H1 (cell line): ENCODE results near the gene PDLIM4. TPM values are rescaled to one million over a fixed set of nuclear protein-coding genes. Genes with fewer than 3 reads are reported as not detected.

ENCODE experiments used
- CTCF ChIA-PET: fragments of 300-600 bp; sonication (Branson Sonifier 250); formaldehyde crosslinking; loops from one replicate; lab custom pipeline; 2021; ENCODE audit not compliant: partially characterized antibody; lab: Charles Lee
- POLR2A ChIA-PET: fragments of 300-600 bp; sonication (Branson Sonifier 250); formaldehyde crosslinking; loops from one replicate; lab custom pipeline; 2021; ENCODE audit warnings: inconsistent platforms; ENCODE audit not compliant: partially characterized antibody; lab: Charles Lee
- DNase-seq, 2 experiments: peaks; one replicate each; pipeline versions ENCODE4 v3.0.0 to v3.0.0-alpha.2; 2010 to 2022; ENCODE audit warnings: low spot score in 2 of 2, low read depth in 1 of 2, mixed read lengths in 1 of 2
- FAIRE-seq: peaks from 2 replicates; lab custom pipeline; 2011; peaks lifted over from hg19 to GRCh38; lab: Jason Lieb, UNC
- H2AFZ ChIP-seq: 2 replicates; pipeline ENCODE4 v1.8.1; 2012; ENCODE audit warnings: low read length, inconsistent platforms
- H2AK5ac ChIP-seq: 2 replicates; pipeline ENCODE4 v1.6.1; 2013; ENCODE audit warnings: low read depth, low read length
- H2BK120ac ChIP-seq: replicated peaks from 2 replicates; pipeline ENCODE3; 2013; ENCODE audit warnings: low read depth, low read length, inconsistent platforms
- H2BK12ac ChIP-seq: 2 replicates; pipeline ENCODE4 v1.6.1; 2013; ENCODE audit warnings: low read depth, low read length
- H2BK15ac ChIP-seq: 2 replicates; pipeline ENCODE4 v1.6.1; 2013; ENCODE audit warnings: low read length
- H2BK20ac ChIP-seq: 2 replicates; pipeline ENCODE4 v1.6.1; 2013; ENCODE audit warnings: low read length
- H2BK5ac ChIP-seq: 2 replicates; pipeline ENCODE4 v1.6.1; 2013; ENCODE audit warnings: low read depth, low read length
- H3K14ac ChIP-seq: 2 replicates; pipeline ENCODE4 v1.6.1; 2013; ENCODE audit warnings: inconsistent platforms; ENCODE audit not compliant: insufficient read length
- H3K18ac ChIP-seq: 2 replicates; pipeline ENCODE4 v1.6.1; 2013; ENCODE audit warnings: low read length; ENCODE audit errors: extremely low read depth
- H3K23ac ChIP-seq: 2 replicates; pipeline ENCODE4 v1.6.1; 2013; ENCODE audit warnings: inconsistent platforms; ENCODE audit not compliant: insufficient read length
- H3K23me2 ChIP-seq: 2 replicates; pipeline ENCODE4 v1.6.1; 2013; ENCODE audit warnings: low read depth, low read length
- H3K27ac ChIP-seq: 2 replicates; pipeline ENCODE4 v1.6.1; 2011; ENCODE audit warnings: low read depth, low read length, inconsistent platforms
- H3K27me3 ChIP-seq, 4 experiments: replicated peaks in 1 of 4; 1 replicate in 1 of 4; 2 replicates in 3 of 4; pipeline versions ENCODE4 v1.6.1 to v1.8.1; 2011 to 2013; ENCODE audit warnings: low read length in 3 of 4, mild to moderate bottlenecking in 3 of 4, inconsistent platforms in 2 of 4, mixed read lengths in 2 of 4, moderate library complexity in 1 of 4; ENCODE audit not compliant: control insufficient read depth in 3 of 4, insufficient read depth in 3 of 4; ENCODE audit errors: extremely low read depth in 1 of 4
- H3K36me3 ChIP-seq, 4 experiments: 2 replicates each; pipeline versions ENCODE4 v1.6.1 to v1.8.1; 2011 to 2013; ENCODE audit warnings: mild to moderate bottlenecking in 4 of 4, low read length in 3 of 4, moderate library complexity in 2 of 4, control low read depth in 1 of 4, inconsistent platforms in 1 of 4; ENCODE audit not compliant: insufficient read depth in 4 of 4, control insufficient read depth in 2 of 4
- H3K4ac ChIP-seq: replicated peaks from 2 replicates; pipeline ENCODE3; 2013; ENCODE audit warnings: low read length, low read depth, mixed read lengths, inconsistent platforms; ENCODE audit not compliant: insufficient read length
- H3K4me1 ChIP-seq, 4 experiments: replicated peaks in 1 of 4; 1 replicate in 1 of 4; 2 replicates in 3 of 4; pipeline versions ENCODE4 v1.6.1 to v1.8.1; 2011 to 2013; ENCODE audit warnings: low read length in 3 of 4, inconsistent platforms in 2 of 4, mixed read lengths in 1 of 4; ENCODE audit not compliant: insufficient read depth in 4 of 4, control insufficient read depth in 3 of 4
- H3K4me2 ChIP-seq, 2 experiments: 2 replicates each; pipeline versions ENCODE4 v1.6.1 to v1.8.1; 2011 to 2013; ENCODE audit warnings: low read depth in 2 of 2, low read length in 2 of 2, control low read depth in 1 of 2, inconsistent platforms in 1 of 2, mild to moderate bottlenecking in 1 of 2; ENCODE audit not compliant: insufficient read depth in 1 of 2
- H3K4me3 ChIP-seq, 4 experiments: fragments of 200-600, 300-600 bp in 1 of 4; sonication (generic), shearing (Covaris generic), sonication (Bioruptor Twin) in 1 of 4; 2 replicates each; pipeline versions ENCODE4 v1.5.1 to v1.8.1; 2011 to 2016; ENCODE audit warnings: low read length in 4 of 4, low read depth in 3 of 4, control low read depth in 2 of 4, inconsistent platforms in 2 of 4, mild to moderate bottlenecking in 2 of 4, mixed read lengths in 1 of 4, moderate library complexity in 1 of 4; ENCODE audit not compliant: insufficient read depth in 2 of 4; ENCODE audit errors: extremely low read depth in 1 of 4
- H3K56ac ChIP-seq: replicated peaks from 2 replicates; pipeline ENCODE3; 2013; ENCODE audit warnings: low read depth, mild to moderate bottlenecking, mixed read lengths, low read length, inconsistent platforms; ENCODE audit not compliant: insufficient read length
- H3K79me1 ChIP-seq: 2 replicates; pipeline ENCODE4 v1.6.1; 2013; ENCODE audit warnings: low read depth, low read length, control low read depth
- H3K79me2 ChIP-seq, 2 experiments: 2 replicates each; pipeline versions ENCODE4 v1.6.1 to v1.8.1; 2012 to 2013; ENCODE audit warnings: low read length in 2 of 2, mild to moderate bottlenecking in 2 of 2, inconsistent platforms in 1 of 2; ENCODE audit not compliant: insufficient read depth in 2 of 2, control insufficient read depth in 1 of 2
- H3K9ac ChIP-seq, 4 experiments: replicated peaks in 1 of 4; 1 replicate in 1 of 4; 2 replicates in 3 of 4; pipeline versions ENCODE4 v1.6.1 to v1.8.1; 2011 to 2013; ENCODE audit warnings: low read depth in 3 of 4, low read length in 3 of 4, control low read depth in 2 of 4, mild to moderate bottlenecking in 2 of 4, moderate library complexity in 2 of 4, inconsistent platforms in 1 of 4; ENCODE audit errors: extremely low read depth in 1 of 4
- H3K9me3 ChIP-seq, 2 experiments: 2 replicates each; pipeline versions ENCODE4 v1.6.1 to v1.8.1; 2012 to 2013; ENCODE audit warnings: mild to moderate bottlenecking in 2 of 2, moderate library complexity in 2 of 2, control low read depth in 1 of 2, inconsistent platforms in 1 of 2, low read depth in 1 of 2, low read length in 1 of 2, mixed read lengths in 1 of 2; ENCODE audit not compliant: insufficient read depth in 2 of 2
- H4K20me1 ChIP-seq, 2 experiments: replicated peaks in 1 of 2; 2 replicates each; pipeline versions ENCODE3 to v1.8.1; 2011 to 2013; ENCODE audit warnings: inconsistent platforms in 2 of 2, low read length in 2 of 2, mild to moderate bottlenecking in 1 of 2; ENCODE audit not compliant: insufficient read depth in 2 of 2, control insufficient read depth in 1 of 2
- H4K5ac ChIP-seq: 2 replicates; pipeline ENCODE4 v1.6.1; 2013; ENCODE audit warnings: low read length, low read depth, mixed read lengths, inconsistent platforms; ENCODE audit not compliant: insufficient read length
- H4K8ac ChIP-seq: 2 replicates; pipeline ENCODE4 v1.8.0; 2013; ENCODE audit warnings: mild to moderate bottlenecking, moderate library complexity, low read length, inconsistent platforms; ENCODE audit not compliant: insufficient read depth; ENCODE audit errors: extremely low read depth
- H4K91ac ChIP-seq: replicated peaks from 2 replicates; pipeline ENCODE3; 2013; ENCODE audit warnings: low read length, mixed read lengths, inconsistent platforms; ENCODE audit not compliant: insufficient read length
- ATF3 ChIP-seq: IDR thresholded peaks from 2 replicates; pipeline ENCODE4 v1.6.1; 2011; ENCODE audit warnings: low read depth, mild to moderate bottlenecking, low read length; ENCODE audit not compliant: insufficient read depth
- BACH1 ChIP-seq: IDR thresholded peaks from 2 replicates; pipeline ENCODE4 v1.6.1; 2012; ENCODE audit warnings: low read length, improper control_type of control experiment
- BCL11A ChIP-seq, 2 experiments: IDR thresholded peaks; one replicate each; pipeline ENCODE4 v1.6.1; 2011; ENCODE audit warnings: low read depth in 2 of 2, low read length in 2 of 2, mild to moderate bottlenecking in 2 of 2
- CBX5 ChIP-seq: fragments of 300-800, 300-1000 bp; sonication (generic); IDR thresholded peaks from 2 replicates; pipeline ENCODE4 v1.7.1; 2016; ENCODE audit warnings: antibody characterized with exemption, low read length, low read depth
- CHD2 ChIP-seq: IDR thresholded peaks from 2 replicates; pipeline ENCODE4 v1.6.1; 2012; ENCODE audit warnings: low read length, improper control_type of control experiment
- CREB1 ChIP-seq: IDR thresholded peaks from 2 replicates; pipeline ENCODE4 v1.6.1; 2012; ENCODE audit warnings: inconsistent platforms
- GTF2F1 ChIP-seq: IDR thresholded peaks from 2 replicates; pipeline ENCODE4 v1.6.1; 2012; ENCODE audit warnings: low read depth, low read length, improper control_type of control experiment, borderline replicate concordance
- JUN ChIP-seq: IDR thresholded peaks from 2 replicates; pipeline ENCODE4 v1.6.1; 2011; ENCODE audit warnings: low read depth, mild to moderate bottlenecking, improper control_type of control experiment, low read length
- KDM4A ChIP-seq: IDR thresholded peaks from one replicate; pipeline ENCODE4 v1.7.1; 2012; ENCODE audit warnings: low read depth, mild to moderate bottlenecking, moderate library complexity, low read length, inconsistent platforms; ENCODE audit not compliant: severe bottlenecking
- SP4 ChIP-seq: IDR thresholded peaks from 2 replicates; pipeline ENCODE4 v1.6.1; 2012; ENCODE audit warnings: low read length, inconsistent platforms
- polyA plus RNA-seq, 7 experiments: library from polyadenylated mRNA; depleted of rRNA in 3 of 7; stranded (reverse) in 5 of 7; unstranded in 2 of 7; fragments of >200 nt in 5 of 7; fragments of 200-250 nt in 2 of 7; gene quantifications; 1 replicate in 5 of 7; 2 replicates in 1 of 7; 4 replicates in 1 of 7; pipeline versions ENCODE4 v1.2.1 to v1.2.3, GENCODE V29; 2011 to 2013; ENCODE audit warnings: missing spikeins in 2 of 7, mixed read lengths in 2 of 7
- total RNA-seq: library from RNA; stranded (reverse); fragmentation: NEBNext Ultra II Directional; extraction: Animal tissue kit (Norgen Biotek cat#: 25700); gene quantifications from 2 replicates; pipeline ENCODE4 v1.2.1, GENCODE V29; 2021

PDLIM4 gene
- total and polyA plus RNA-seq, 2 of the 8 experiments (the other 6 are each of a cell fraction or from before 2014, with no cell fraction given) = 10.7 to 29.1 TPM

DNA sequence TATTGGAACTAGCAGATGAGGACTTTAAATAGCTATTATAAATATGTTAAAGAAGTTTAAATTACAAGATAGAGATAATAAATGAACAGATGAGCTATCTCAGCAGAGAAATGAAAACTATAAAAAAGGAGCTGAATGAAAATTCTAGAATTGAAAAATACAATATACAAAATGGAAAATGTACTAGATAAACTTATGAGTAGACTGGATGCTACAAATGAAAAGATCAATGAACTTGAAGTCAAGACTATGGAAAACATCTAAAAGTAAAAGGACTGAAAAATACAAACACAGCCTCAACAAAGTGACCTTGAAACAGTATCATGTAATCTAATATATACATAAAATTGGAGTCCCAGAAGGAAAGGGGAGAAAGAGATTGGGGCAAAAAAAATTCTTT lies 10.7 kb upstream of the PDLIM4 start:
- ChIA-PET POLR2A (no interaction called here), CTCF (interaction anchor here (1.5 to 9.3 kb wide), 2 partner anchors 8 to 182 kb away, joined by 4 to 96 read pairs; no protein-coding TSS in a partner anchor)
- H3K27me3 ChIP-seq = no peaks in the 10 kb centered on the region
- no peak overlapping the region for H2AFZ ChIP-seq
- H3K9ac ChIP-seq = no peak overlapping the region
- H3K36me3 ChIP-seq = no peaks in the 10 kb centered on the region
- no peaks in the 10 kb centered on the region for H3K79me2 ChIP-seq
- H3K23me2 ChIP-seq = no peaks in the 10 kb centered on the region
- H4K91ac ChIP-seq = no peak overlapping the region
- no peak overlapping the region for H4K8ac ChIP-seq
- H2AK5ac ChIP-seq = no peak overlapping the region
- no peak overlapping the region for H3K27ac ChIP-seq
- H3K4ac ChIP-seq = no peak overlapping the region
- H2BK12ac ChIP-seq = no peak overlapping the region
- no peak overlapping the region for H2BK20ac ChIP-seq
- H2BK15ac ChIP-seq = no peak overlapping the region
- FAIRE-seq (no peak), DNase-seq (no peak)
- no peaks in the 10 kb centered on the region for H3K79me1 ChIP-seq
- no peaks in the 10 kb centered on the region for H4K20me1 ChIP-seq
- no peak overlapping the region for H4K5ac ChIP-seq
- no peak overlapping the region for H3K56ac ChIP-seq
- H3K4me1 ChIP-seq = peaks cover 0 to 5% (median 0%) of the 10 kb centered on the region in 4 experiments; a peak in 1 of 7 replicates
- H3K14ac ChIP-seq = no peak overlapping the region
- H3K4me2 ChIP-seq = no peak overlapping the region
- no peak overlapping the region for H2BK5ac ChIP-seq
- H3K18ac ChIP-seq = no peak overlapping the region
- no peak overlapping the region for H3K4me3 ChIP-seq
- H3K23ac ChIP-seq = no peak overlapping the region
- H2BK120ac ChIP-seq = no peak overlapping the region
- TF ChIP-seq KDM4A = no peak
- no peak for TF ChIP-seq GTF2F1
- TF ChIP-seq CBX5 = no peak
- TF ChIP-seq BCL11A (IDR thresholded peaks at IDR 0.05; ENCODE audit: low read depth in 2 of 2, low read length in 2 of 2) = no peak
- no peak for TF ChIP-seq SP4
- no peak for TF ChIP-seq CREB1
- TF ChIP-seq ATF3 = no peak
- TF ChIP-seq JUN = no peak
- TF ChIP-seq CHD2 = no peak
- no peak for TF ChIP-seq BACH1
- H3K9me3 ChIP-seq = 0 out of 4 replicates have a peak, but pooled peaks cover 0 to 11% of the 10 kb centered on the region in 2 experiments
